K562 (cell line): Measurements from ENCODE around the gene CTRL. TPM values are rescaled to one million over a fixed set of nuclear protein-coding genes. Genes with fewer than 3 reads are reported as not detected.

Experiments used
- ATAC-seq: fragments of 200-7000 bp; cut with Tn5 transposase; 3 replicates; pipeline ENCODE4 v1.9.1; 2020; ENCODE audit warnings: moderate library complexity
- BruUV-seq: library from RNA; stranded (reverse); fragments of 400-500 nt; replicated peaks from 2 replicates; lab custom pipeline; 2021; lab: Mats Ljungman, UMichigan
- CTCF ChIA-PET: fragments of 300-600 bp; formaldehyde crosslinking; extraction: SDS; loops from one replicate; lab custom pipeline; 2021; ENCODE audit warnings: low intra/inter-chr PET ratio; lab: Yijun Ruan, JAX
- POLR2A ChIA-PET: fragments of 300-600, 350-650 bp; sonication (Branson Sonifier 250); formaldehyde crosslinking; extraction: SDS; loops from one replicate; lab custom pipeline; 2021; ENCODE audit warnings: antibody characterized with exemption, inconsistent platforms; lab: Yijun Ruan, JAX
- DNase-seq, 4 experiments: peaks; one replicate each; pipeline versions ENCODE4 v3.0.0 to v3.0.0-alpha.2; 2011 to 2018; ENCODE audit warnings: low spot score in 3 of 4, mixed read lengths in 3 of 4; ENCODE audit errors: extremely low read depth in 1 of 4
- FAIRE-seq: peaks from 2 replicates; lab custom pipeline; 2011; peaks lifted over from hg19 to GRCh38; lab: Jason Lieb, UNC
- H2AFZ ChIP-seq: 2 replicates; pipeline ENCODE4 v1.6.0; 2011; ENCODE audit warnings: low read depth, low read length, control low read depth, inconsistent platforms
- H3K27ac ChIP-seq: fragments of 200-600 bp; 3 replicates; pipeline ENCODE4 v1.8.0; 2011; ENCODE audit warnings: low read depth, mild to moderate bottlenecking, control low read depth, inconsistent platforms, low read length, moderate library complexity, mixed read lengths; ENCODE audit errors: extremely low read depth
- H3K27me3 ChIP-seq, 2 experiments: fragments of 300-600 bp in 1 of 2; 2 replicates in 1 of 2; 3 replicates in 1 of 2; pipeline versions ENCODE4 v1.6.0 to v1.8.0; 2011; ENCODE audit warnings: inconsistent platforms in 2 of 2, low read length in 2 of 2, mild to moderate bottlenecking in 1 of 2, mixed read lengths in 1 of 2, moderate library complexity in 1 of 2; ENCODE audit not compliant: control insufficient read depth in 2 of 2, insufficient read depth in 2 of 2
- H3K36me3 ChIP-seq: fragments of 300-600 bp; 3 replicates; pipeline ENCODE4 v1.8.0; 2011; ENCODE audit warnings: mild to moderate bottlenecking, low read length, inconsistent platforms; ENCODE audit not compliant: control insufficient read depth, insufficient read depth
- H3K4me1 ChIP-seq, 2 experiments: fragments of 200-600 bp in 1 of 2; replicated peaks in 1 of 2; 2 replicates in 1 of 2; 3 replicates in 1 of 2; pipeline versions ENCODE4 v1.5.1 to v1.8.0; 2011; ENCODE audit warnings: inconsistent platforms in 2 of 2, low read length in 2 of 2, mild to moderate bottlenecking in 1 of 2, mixed read lengths in 1 of 2, moderate library complexity in 1 of 2; ENCODE audit not compliant: control insufficient read depth in 2 of 2, insufficient read depth in 2 of 2
- H3K4me2 ChIP-seq: 2 replicates; pipeline ENCODE4 v1.6.1; 2011; ENCODE audit warnings: low read length, control low read depth, inconsistent platforms, mixed read lengths; ENCODE audit not compliant: insufficient read depth
- H3K4me3 ChIP-seq: fragments of 200-600 bp; sonication (generic), shearing (Covaris generic); 2 replicates; pipeline ENCODE4 v1.5.1; 2016; ENCODE audit warnings: control low read depth, inconsistent platforms
- H3K79me2 ChIP-seq: fragments of 200-600 bp; 3 replicates; pipeline ENCODE4 v1.8.0; 2011; ENCODE audit warnings: low read length, inconsistent platforms; ENCODE audit not compliant: control insufficient read depth, insufficient read depth
- H3K9ac ChIP-seq, 2 experiments: 2 replicates each; pipeline versions ENCODE4 v1.6.0 to v1.6.1; 2011; ENCODE audit warnings: low read depth in 2 of 2, low read length in 2 of 2, control low read depth in 1 of 2, inconsistent platforms in 1 of 2, mild to moderate bottlenecking in 1 of 2, mixed read lengths in 1 of 2; ENCODE audit not compliant: insufficient read depth in 1 of 2
- H3K9me1 ChIP-seq: one replicate; pipeline ENCODE4 v1.6.0; 2011; ENCODE audit warnings: inconsistent platforms, mild to moderate bottlenecking, low read length, moderate library complexity; ENCODE audit not compliant: control insufficient read depth, insufficient read depth
- H3K9me3 ChIP-seq: replicated peaks from 2 replicates; pipeline ENCODE4 v1.5.1; 2011; ENCODE audit warnings: low read depth, low read length, inconsistent platforms; ENCODE audit not compliant: control insufficient read depth, insufficient read depth
- H4K20me1 ChIP-seq: replicated peaks from 2 replicates; pipeline ENCODE4 v1.6.1; 2011; ENCODE audit warnings: low read length, inconsistent platforms, mixed read lengths; ENCODE audit not compliant: control insufficient read depth, insufficient read depth
- C11orf30 ChIP-seq: fragments of 450-650 bp; IDR thresholded peaks from 2 replicates; pipeline ENCODE4 v1.6.1; 2016; ENCODE audit warnings: low read depth, mild to moderate bottlenecking
- ERF ChIP-seq: fragments of 450-650 bp; formaldehyde crosslinking; IDR thresholded peaks from 2 replicates; pipeline ENCODE4 v1.4.0; 2020; ENCODE audit warnings: mild to moderate bottlenecking, mixed read lengths
- EZH2 ChIP-seq: IDR thresholded peaks from 2 replicates; pipeline ENCODE4 v1.6.1; 2012; ENCODE audit warnings: low read depth, mild to moderate bottlenecking, inconsistent platforms, low read length, borderline replicate concordance
- GATA2 ChIP-seq: sonication (generic); formaldehyde crosslinking; IDR thresholded peaks from 2 replicates; pipeline ENCODE4 v1.4.0; 2020; ENCODE audit warnings: mild to moderate bottlenecking, missing genetic modification reagents
- HDGF ChIP-seq: fragments of 450-650 bp; IDR thresholded peaks from 2 replicates; pipeline ENCODE4 v1.6.1; 2016
- KLF6 ChIP-seq: fragments of 250-450 bp; sonication (Bioruptor Pico); IDR thresholded peaks from 2 replicates; pipeline ENCODE4 v1.4.0; 2020; ENCODE audit warnings: mild to moderate bottlenecking, moderate library complexity, borderline replicate concordance
- NFATC3 ChIP-seq: fragments of 450-650 bp; IDR thresholded peaks from 2 replicates; pipeline ENCODE4 v1.6.1; 2017; ENCODE audit warnings: mild to moderate bottlenecking
- NR2C2 ChIP-seq, 2 experiments: fragments of 200-800 bp in 1 of 2; sonication (Bioruptor generic) in 1 of 2; sonication (generic) in 1 of 2; formaldehyde crosslinking in 1 of 2; IDR thresholded peaks; 2 replicates each; pipeline versions ENCODE4 v1.6.1 to v1.8.0; 2016 to 2022; ENCODE audit warnings: mild to moderate bottlenecking in 1 of 2, missing compliant biosample characterization in 1 of 2, missing genetic modification characterization in 1 of 2, missing genetic modification reagents in 1 of 2
- PHF20 ChIP-seq: fragments of 450-650 bp; IDR thresholded peaks from 2 replicates; pipeline ENCODE4 v1.6.1; 2018; ENCODE audit not compliant: partially characterized antibody
- ZNF232 ChIP-seq: sonication (generic); formaldehyde crosslinking; IDR thresholded peaks from 2 replicates; pipeline ENCODE4 v1.8.0; 2022; ENCODE audit warnings: mild to moderate bottlenecking, missing genetic modification reagents
- ZNF41 ChIP-seq: fragments of 250-450 bp; sonication (Bioruptor Pico); conservative IDR thresholded peaks from 2 replicates; pipeline ENCODE4 v1.4.0; 2020; ENCODE audit warnings: mild to moderate bottlenecking
- ZNF445 ChIP-seq: fragments of 250-450 bp; sonication (Bioruptor Pico); IDR thresholded peaks from 2 replicates; pipeline ENCODE4 v1.4.0; 2020; ENCODE audit warnings: low read depth, mild to moderate bottlenecking, moderate library complexity
- WGBS: fragments of 100-300 bp; shearing (Covaris generic); methylation state at CpG from one replicate; pipeline ENCODE4 v1.1.6; 2016; ENCODE audit warnings: low coverage, mixed read lengths; ENCODE audit not compliant: insufficient coverage; ENCODE audit errors: missing lambda C conversion rate; 5-methylcytosine and 5-hydroxymethylcytosine counted together
- in situ Hi-C: fragments of 300-500 bp; cut with MboI; formaldehyde crosslinking; loops from 4 replicates; pipeline ENCODE4 v1.15.0; 2018; ENCODE audit warnings: inconsistent platforms, mixed read lengths
- intact Hi-C: fragments of 100-400 bp; cut with micrococcal nuclease; formaldehyde crosslinking; loops from 2 replicates; pipeline ENCODE4 v1.14.2; 2022
- polyA plus RNA-seq, 8 experiments: library from polyadenylated mRNA; depleted of rRNA in 4 of 8; stranded (reverse) in 5 of 8; unstranded in 3 of 8; fragments of >200 nt; fragmentation: Nextera tagmentation in 2 of 8; fragmentation: Illumina TruSeq in 1 of 8; extraction: Ambion mirVana in 2 of 8; extraction: Trizol in 1 of 8; gene quantifications; 2 replicates each; pipeline versions ENCODE4 v1.2.1 to v1.2.3, GENCODE V29; 2011 to 2014; ENCODE audit warnings: inconsistent platforms in 1 of 8, missing spikeins in 1 of 8
- total RNA-seq, 7 experiments: library from RNA; depleted of rRNA in 6 of 7; stranded (reverse); fragments of >200 nt in 6 of 7; fragmentation: Illumina TruSeq in 2 of 7; extraction: Trizol in 2 of 7; gene quantifications; 2 replicates each; pipeline versions ENCODE4 v1.2.1 to v1.2.3, GENCODE V29; 2011 to 2021; ENCODE audit warnings: low replicate concordance in 1 of 7
- TF ChIP-seq, protein P1 (sequence below): fragments of 250-450 bp; sonication (Bioruptor Pico); IDR thresholded peaks from 2 replicates; pipeline ENCODE4 v1.8.0; 2022; ENCODE audit warnings: moderate library complexity, mild to moderate bottlenecking, inconsistent platforms
- TF ChIP-seq, protein P2 (sequence below): IDR thresholded peaks from 2 replicates; pipeline ENCODE4 v1.6.1; 2016; ENCODE audit warnings: missing genetic modification characterization, missing compliant biosample characterization

CTRL gene
- total and polyA plus RNA-seq, 9 of the 15 experiments (the other 6 are each of a cell fraction or from before 2014, with no cell fraction given) = 1.4 to 5.6 (median 2.5) TPM

DNA sequence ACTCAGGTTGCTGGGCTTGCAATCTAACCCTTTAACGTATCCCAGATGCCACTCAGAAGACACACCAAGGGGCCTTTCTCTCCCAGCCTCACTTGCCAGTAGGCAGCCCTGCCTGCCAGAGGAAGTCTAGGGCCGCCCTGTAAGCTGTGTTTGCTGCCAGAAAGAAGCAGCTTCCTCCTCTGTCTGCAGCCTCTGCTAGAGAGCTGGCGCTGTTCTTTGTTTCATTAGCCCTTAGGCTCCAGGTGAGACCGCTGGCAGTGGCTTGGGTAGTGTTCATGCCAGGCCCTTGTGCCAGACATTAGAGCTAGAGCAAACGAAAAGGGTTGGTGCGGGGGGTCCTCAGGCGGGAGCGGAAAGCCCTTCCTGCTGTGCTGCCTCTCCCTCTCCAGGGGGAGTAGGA lies 8.9 kb downstream of the CTRL start:
- Histone ChIP-seq H3K9me3 (no peaks in the 10 kb centered on the region), H3K4me2 (no peak overlapping the region; the same call in 1 of the 2 replicates), H3K27ac (no peak overlapping the region), H3K9ac (no peak overlapping the region), H2AFZ (no peak overlapping the region), H3K36me3 (no peaks in the 10 kb centered on the region; the same call in 2 of the 3 replicates)
- intact Hi-C loops = no loop called here
- WGBS = 69% methylated on average over 8 of the region's 8 CpGs
- CTCF ChIA-PET = interaction anchor here (1.1 kb wide), 1 partner anchor 106 kb away, joined by 3 read pairs; no protein-coding TSS in a partner anchor
- DNase-seq = no peak
- TF ChIP-seq ZNF232 (CRISPR knock-in tag) = no peak
- TF ChIP-seq ERF = no peak
- no peak for TF ChIP-seq EZH2
- TF ChIP-seq, protein P1, sequence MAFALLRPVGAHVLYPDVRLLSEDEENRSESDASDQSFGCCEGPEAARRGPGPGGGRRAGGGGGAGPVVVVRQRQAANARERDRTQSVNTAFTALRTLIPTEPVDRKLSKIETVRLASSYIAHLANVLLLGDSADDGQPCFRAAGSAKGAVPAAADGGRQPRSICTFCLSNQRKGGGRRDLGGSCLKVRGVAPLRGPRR (CRISPR knock-in tag) = no peak
- no peak for TF ChIP-seq HDGF
- TF ChIP-seq C11orf30 = no peak
- no peak for TF ChIP-seq ZNF41 (CRISPR knock-in tag)
- no peak for TF ChIP-seq NFATC3
- no peak for TF ChIP-seq ZNF445 (CRISPR knock-in tag)
- no peak for TF ChIP-seq NR2C2 (CRISPR knock-in tag; IDR thresholded peaks at IDR 0.05)
- TF ChIP-seq NR2C2 (tag; IDR thresholded peaks at IDR 0.05) = no peak
- no peak for TF ChIP-seq PHF20
- no peak for TF ChIP-seq GATA2
- TF ChIP-seq KLF6 = no peak
- TF ChIP-seq, protein P2, sequence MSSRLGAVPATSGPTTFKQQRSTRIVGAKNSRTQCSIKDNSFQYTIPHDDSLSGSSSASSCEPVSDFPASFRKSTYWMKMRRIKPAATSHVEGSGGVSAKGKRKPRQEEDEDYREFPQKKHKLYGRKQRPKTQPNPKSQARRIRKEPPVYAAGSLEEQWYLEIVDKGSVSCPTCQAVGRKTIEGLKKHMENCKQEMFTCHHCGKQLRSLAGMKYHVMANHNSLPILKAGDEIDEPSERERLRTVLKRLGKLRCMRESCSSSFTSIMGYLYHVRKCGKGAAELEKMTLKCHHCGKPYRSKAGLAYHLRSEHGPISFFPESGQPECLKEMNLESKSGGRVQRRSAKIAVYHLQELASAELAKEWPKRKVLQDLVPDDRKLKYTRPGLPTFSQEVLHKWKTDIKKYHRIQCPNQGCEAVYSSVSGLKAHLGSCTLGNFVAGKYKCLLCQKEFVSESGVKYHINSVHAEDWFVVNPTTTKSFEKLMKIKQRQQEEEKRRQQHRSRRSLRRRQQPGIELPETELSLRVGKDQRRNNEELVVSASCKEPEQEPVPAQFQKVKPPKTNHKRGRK = no peak
- TF ChIP-seq, all 486 proteins: peak for 0
- Histone ChIP-seq H3K79me2 (no peaks in the 10 kb centered on the region), H3K27me3 (no peaks in the 10 kb centered on the region), H4K20me1 (peaks cover 28% of the 10 kb centered on the region), H3K4me1 (peaks cover 18% of the 10 kb centered on the region in 2 experiments), H3K9me1 (peaks cover 3% of the 10 kb centered on the region), H3K4me3 (no peak overlapping the region)
- peak; percentile 12; the same call in 1 of the 3 replicates for ATAC-seq
- in situ Hi-C loops = loop anchor here (10.0 kb wide), 1 partner anchor 398 kb away; the partner anchor contains the start of gene RIPOR1
- POLR2A ChIA-PET = interaction anchor here (0.7 to 1.6 kb wide), 6 partner anchors 8 to 255 kb away, joined by 3 to 8 read pairs (median 3); no protein-coding TSS in a partner anchor
- no TSS peak for BruUV-seq
- FAIRE-seq = no peak
